Kidney capillary endothelial cell (primary cell): ENCODE measurements around the gene TPI1.

ENCODE experiments used
- DNase-seq: peaks from one replicate; pipeline ENCODE4 v3.0.0-alpha.2; 2018; ENCODE audit warnings: low spot score

TPI1 gene

DNA sequence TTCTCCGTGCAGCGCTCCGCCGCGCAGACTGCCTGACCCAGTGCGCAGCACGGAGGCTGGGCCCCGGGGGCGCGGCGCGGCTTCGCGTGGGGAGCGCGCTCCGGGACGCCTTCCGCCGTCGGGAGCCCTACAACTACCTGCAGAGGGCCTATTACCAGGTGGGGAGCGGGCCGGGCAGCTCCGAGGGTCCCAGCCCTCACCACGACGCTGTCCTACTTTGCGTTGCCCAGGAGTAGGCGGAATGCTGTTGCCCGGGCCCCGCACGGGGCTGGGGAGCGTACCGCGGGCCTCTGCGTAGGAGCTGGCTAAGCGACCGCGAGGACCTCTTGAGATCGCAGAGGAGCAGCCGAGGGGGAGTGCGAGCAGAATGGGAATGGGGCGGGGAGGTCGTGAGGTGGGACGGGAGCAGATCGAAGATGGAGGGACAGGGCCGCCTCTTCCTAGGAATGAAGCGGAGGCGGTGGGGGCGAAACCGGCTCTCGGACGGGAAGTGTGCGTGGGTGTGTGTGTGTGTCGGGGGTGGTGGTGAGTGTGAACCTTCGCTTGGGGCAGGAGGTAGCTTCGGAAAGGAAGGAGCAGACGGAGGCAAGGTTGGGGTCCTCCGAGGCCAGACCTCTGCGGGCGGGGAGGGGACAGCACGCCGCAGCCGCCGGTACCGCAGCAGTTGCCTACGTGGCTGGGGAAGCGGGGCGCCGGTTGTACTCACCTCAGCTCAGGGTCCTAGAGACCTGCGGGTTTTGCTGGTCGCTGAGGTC lies 38.4 kb upstream of the TPI1 start:
- peak; percentile 21 for DNase-seq

DNA sequence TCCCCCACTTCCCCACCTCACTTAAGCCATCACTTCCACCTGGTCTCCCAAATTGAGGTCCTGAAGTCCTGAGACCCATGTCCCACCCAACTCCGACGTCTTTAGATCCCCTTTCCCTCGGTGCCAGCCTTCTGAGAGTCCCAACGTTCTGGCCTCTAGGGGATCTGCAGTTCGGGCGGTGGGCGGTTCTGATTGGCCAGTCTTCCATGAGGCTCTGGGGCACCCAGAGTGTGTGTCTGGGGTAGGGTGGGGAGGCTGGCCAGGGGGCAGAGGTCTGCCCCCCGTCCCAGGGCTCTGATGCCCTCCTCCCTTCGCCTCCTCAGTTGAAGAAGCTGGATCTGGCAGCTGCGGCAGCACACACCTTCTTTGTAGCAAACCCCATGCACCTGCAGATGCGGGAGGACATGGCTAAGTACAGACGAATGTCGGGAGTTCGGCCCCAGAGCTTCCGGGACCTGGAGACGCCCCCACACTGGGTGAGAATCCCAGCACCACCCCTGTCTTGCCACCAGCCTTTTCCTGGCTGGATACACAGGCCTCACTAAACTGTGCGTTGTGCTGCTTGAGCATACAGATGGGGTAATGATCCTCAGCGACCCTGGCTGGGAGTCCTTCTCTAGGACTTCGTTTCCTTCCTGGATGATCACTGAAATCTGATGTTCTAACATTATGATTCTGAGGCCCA lies 37.7 kb upstream of the TPI1 start:
- DNase-seq = no peak

DNA sequence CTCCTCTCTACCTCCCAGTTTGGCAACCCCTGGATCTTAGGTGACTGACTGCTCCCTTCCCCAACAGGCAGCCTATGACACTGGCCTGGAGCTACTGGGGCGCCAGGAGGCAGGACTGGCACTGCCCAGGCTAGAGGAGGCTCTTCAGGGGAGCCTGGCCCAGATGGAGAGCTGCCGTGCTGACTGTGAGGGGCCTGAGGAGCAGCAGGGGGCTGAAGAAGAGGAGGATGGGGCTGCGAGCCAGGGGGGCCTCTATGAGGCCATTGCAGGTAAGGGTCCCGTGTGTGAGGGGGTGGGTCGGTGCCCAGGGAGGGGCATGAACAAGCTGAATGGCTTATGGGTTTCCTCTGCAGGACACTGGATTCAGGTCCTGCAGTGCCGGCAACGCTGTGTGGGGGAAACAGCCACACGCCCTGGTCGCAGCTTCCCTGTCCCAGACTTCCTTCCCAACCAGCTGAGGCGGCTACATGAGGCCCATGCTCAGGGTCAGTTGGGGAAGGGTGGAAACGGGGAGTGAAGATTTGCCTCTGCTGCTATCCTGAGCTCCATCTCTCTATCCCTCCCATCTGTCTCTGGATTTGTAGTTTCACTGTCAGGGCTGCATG lies 36.9 kb upstream of the TPI1 start:
- no peak for DNase-seq

DNA sequence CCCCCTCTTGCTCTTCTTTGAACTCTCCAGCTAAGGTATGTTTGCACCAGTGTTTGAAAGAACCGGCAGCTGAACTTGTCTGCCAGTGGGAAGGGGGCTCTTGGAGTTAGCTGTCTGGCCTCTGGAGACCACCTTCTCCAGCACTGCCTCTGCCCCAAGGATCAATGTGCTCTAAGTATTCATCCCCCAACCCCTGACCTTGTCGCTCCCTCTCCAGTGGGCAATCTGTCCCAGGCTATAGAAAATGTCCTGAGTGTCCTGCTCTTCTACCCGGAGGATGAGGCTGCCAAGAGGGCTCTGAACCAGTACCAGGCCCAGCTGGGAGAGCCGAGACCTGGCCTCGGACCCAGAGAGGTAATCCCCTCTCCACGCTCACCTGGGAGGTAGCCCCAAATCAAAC lies 36.3 kb upstream of the TPI1 start:
- no peak for DNase-seq

DNA sequence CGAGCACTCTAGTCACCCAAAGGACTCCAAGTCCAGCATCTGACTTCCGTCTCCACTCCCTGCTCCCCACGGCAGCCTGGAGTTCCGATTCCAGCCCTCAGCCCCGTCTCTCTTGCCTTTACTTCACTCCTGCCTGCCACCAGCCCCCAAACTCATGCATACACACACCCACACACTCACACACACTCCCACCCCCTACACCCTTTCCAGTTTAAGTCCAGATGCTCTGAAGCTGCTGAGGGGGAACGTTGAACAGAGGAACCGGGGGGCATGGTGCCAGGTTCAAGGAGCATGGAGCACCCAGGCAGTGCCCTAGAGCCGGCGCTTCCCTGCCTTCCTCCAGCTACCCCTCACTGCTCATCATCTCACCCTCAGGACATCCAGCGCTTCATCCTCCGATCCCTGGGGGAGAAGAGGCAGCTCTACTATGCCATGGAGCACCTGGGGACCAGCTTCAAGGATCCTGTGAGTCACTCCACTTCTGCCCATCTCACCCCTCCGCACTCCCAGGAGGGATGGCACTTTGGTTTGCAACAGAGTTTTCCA lies 35.8 kb upstream of the TPI1 start:
- DNase-seq = no peak

GRCh38 chr12:6832125-6832524 lies 35.2 kb upstream of the TPI1 start:
- DNase-seq = no peak

GRCh38 chr12:6833189-6833890 lies 34.0 kb upstream of the TPI1 start:
- DNase-seq = no peak

DNA sequence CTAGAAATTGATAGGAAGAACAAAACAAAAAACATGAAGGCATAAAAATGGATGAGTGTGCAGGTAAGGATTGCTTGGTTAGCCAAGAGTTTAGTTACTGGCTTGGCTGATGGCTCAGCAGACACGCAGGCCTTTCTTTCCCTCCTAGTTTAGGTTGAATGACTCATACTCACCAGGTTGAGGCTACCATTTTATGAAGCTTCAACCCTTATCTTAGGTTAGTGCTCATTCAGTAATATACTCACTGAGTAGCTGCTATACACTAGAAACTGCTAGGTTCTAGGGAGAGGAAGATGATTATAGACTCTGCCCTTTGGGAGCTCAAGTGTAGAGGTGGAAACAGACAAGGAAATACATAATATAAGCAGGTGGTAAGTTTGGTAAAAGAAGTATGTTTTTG lies 33.1 kb upstream of the TPI1 start:
- DNase-seq = no peak

DNA sequence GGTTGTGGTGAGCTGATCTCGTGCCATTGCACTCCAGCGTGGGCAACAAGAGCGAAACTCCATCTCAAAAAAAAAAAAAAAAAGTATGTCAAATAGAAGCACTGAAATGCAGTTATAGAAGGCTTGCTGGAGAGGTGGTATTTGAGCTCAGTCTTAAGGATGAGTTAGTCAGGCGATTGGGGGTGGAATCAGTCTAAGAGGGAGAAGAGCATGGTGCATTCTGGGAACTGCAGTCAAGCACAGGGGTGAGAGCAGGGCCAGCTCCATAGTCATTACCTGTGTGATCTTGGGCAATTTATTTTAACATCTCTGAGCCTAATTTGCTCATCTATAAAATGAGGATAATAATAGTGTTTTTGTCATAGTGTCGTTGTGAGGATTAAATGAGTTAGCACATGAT lies 32.5 kb upstream of the TPI1 start:
- no peak for DNase-seq

GRCh38 chr12:6836851-6837250 lies 30.5 kb upstream of the TPI1 start:
- DNase-seq = no peak

- no peak for DNase-seq
These were observed 29.8 kb upstream of the TPI1 start for GRCh38 chr12:6837370-6838060.

DNA sequence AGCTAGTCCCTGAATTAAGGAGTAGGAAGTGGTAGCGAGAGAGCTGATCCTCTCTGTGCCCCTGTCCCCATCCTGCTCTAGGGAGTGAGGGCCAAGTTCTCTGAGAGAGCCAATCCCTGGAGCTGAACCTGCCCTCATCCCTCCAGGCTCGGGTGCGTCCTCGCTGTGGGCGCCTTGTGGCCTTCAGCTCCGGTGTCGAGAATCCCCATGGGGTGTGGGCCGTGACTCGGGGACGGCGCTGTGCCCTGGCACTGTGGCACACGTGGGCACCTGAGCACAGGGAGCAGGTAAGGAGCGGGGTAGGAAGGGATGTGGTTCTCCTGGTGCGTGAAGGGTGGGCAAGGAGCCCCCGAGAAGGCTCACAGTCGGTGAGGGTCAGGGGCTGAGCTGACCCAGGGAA lies 28.5 kb upstream of the TPI1 start:
- no peak for DNase-seq

GRCh38 chr12:6839482-6840201 lies 27.7 kb upstream of the TPI1 start:
- no peak for DNase-seq

DNA sequence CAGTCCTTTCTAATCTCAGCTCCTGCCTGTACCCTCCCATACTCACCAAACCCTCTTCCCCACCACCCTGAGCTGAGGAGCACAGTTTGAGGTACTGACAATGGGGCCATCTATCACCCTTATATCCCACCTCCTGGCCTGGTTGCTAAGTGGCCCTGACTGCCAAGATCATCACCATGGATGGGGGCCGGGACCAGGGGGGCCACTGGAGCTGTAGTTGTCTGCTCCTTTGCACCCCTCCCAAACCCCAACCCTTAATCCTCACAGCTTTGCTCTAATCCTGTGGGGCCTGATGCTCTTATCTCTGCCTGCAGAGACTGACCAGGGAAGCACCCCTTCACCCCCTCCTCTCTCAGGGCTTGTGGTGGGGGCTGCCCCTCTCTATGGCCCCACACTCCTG lies 27.0 kb upstream of the TPI1 start:
- DNase-seq = no peak

- no peak for DNase-seq
These were observed 26.4 kb upstream of the TPI1 start, which contains the start of gene GNB3 for GRCh38 chr12:6840761-6841515. Gene GNB3, plus strand, starts transcription at chr12:6840925. Its CDS starts 363 bp downstream, at chr12:6841288.

GRCh38 chr12:6842075-6842474 lies 25.3 kb upstream of the TPI1 start:
- no peak for DNase-seq

DNA sequence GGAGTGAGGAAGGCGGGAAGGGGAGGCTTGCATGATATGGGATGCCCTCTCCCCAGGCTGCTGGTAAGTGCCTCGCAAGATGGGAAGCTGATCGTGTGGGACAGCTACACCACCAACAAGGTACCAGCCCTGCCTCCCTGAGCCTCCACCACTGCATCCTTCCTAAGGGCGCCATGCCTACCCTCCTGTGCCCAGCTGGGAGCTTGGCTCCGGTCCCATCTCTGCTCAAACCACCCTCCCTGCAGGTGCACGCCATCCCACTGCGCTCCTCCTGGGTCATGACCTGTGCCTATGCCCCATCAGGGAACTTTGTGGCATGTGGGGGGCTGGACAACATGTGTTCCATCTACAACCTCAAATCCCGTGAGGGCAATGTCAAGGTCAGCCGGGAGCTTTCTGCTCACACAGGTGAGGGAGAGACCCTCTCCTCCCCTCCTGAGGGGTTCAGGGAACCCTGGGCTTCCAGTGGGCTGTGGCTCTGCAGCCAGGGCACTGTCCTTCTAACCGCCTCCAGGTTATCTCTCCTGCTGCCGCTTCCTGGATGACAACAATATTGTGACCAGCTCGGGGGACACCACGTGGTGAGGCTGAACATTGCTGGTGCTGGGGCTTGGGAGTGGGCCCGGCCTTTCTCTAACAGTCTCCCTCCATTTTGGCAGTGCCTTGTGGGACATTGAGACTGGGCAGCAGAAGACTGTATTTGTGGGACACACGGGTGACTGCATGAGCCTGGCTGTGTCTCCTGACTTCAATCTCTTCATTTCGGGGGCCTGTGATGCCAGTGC lies 24.0 kb upstream of the TPI1 start:
- peak; percentile 16 for DNase-seq

DNA sequence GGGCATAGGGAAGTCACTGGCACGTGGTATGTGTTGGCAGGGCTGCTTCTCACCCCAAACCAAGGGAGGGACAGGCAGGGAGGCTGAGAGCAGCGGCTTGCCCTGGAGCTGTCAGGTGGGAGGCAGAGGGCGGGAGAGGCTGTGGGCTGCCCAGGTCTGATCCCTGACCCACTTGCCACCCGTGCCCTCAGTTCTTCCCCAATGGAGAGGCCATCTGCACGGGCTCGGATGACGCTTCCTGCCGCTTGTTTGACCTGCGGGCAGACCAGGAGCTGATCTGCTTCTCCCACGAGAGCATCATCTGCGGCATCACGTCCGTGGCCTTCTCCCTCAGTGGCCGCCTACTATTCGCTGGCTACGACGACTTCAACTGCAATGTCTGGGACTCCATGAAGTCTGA lies 21.9 kb upstream of the TPI1 start:
- DNase-seq = no peak

- no peak for DNase-seq
These were observed 20.9 kb upstream of the TPI1 start for GRCh38 chr12:6846316-6846869.
